Measurements from ENCODE around the gene STOML3. TPM values are rescaled to one million over a fixed set of nuclear protein-coding genes. Genes with fewer than 3 reads are reported as not detected.

STOML3 gene
- total and polyA plus RNA-seq, 2 of the 8 experiments (the other 6 are each of a cell fraction or from before 2014, with no cell fraction given) = 0.06 TPM; not detected in 1

DNA sequence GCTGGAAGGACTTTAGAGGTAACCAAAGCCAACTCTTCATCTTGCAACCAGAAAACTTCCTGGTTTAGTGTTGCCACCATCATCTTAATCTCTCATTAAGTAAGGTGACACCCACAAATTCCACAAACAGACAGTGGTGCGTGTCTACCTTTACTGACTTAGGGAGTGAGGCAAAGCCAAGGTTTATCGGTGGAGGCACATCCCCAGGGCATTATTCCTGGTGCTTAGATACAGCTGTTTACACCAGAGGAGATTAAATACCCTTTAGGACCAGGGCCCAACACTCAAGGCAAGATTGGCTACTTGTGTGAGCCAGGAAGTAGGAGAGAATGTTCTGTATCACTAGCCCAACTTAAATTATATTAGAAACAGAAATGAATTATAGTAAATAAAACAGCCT lies 9.5 kb downstream of the STOML3 start:
- Histone ChIP-seq H3K36me3 (ENCODE audit: control insufficient read depth in 2 of 4, insufficient read depth in 4 of 4, low read length in 3 of 4) (no peaks in the 10 kb centered on the region), H2AFZ (ENCODE audit: low read length) (peak overlapping the region; percentile 98)
- FAIRE-seq = no peak

More for the DNA sequence above, 9.5 kb downstream of the STOML3 start:
- H4K91ac ChIP-seq (replicated peaks; ENCODE audit: insufficient read length, low read length) = no peak overlapping the region
- peak overlapping the region; percentile 79 for H2BK5ac ChIP-seq (ENCODE audit: low read depth, low read length)
- no peak overlapping the region for H3K4ac ChIP-seq (replicated peaks; ENCODE audit: insufficient read length, low read depth, low read length)
- H2BK12ac ChIP-seq (ENCODE audit: low read depth, low read length) = peak overlapping the region; percentile 68; the same call in 1 of the 2 replicates
- no peaks in the 10 kb centered on the region for H3K79me2 ChIP-seq (ENCODE audit: control insufficient read depth in 1 of 2, insufficient read depth in 2 of 2, low read length in 2 of 2)
- H3K4me1 ChIP-seq (replicated peaks in 1 of 4; ENCODE audit: control insufficient read depth in 3 of 4, insufficient read depth in 4 of 4, low read length in 3 of 4) = peaks cover 0 to 9% (median 4%) of the 10 kb centered on the region in 4 experiments; a peak in 4 of 7 replicates
- peak overlapping the region; percentile 51; the same call in 1 of the 2 replicates for H3K18ac ChIP-seq (ENCODE audit: extremely low read depth, low read length)
- H2AK5ac ChIP-seq (ENCODE audit: low read depth, low read length) = no peak overlapping the region
- no peak overlapping the region for H4K8ac ChIP-seq (ENCODE audit: extremely low read depth, insufficient read depth, low read length)
- H3K27me3 ChIP-seq (replicated peaks in 1 of 4; ENCODE audit: control insufficient read depth in 3 of 4, extremely low read depth in 1 of 4, insufficient read depth in 3 of 4, low read length in 3 of 4) = no peaks in the 10 kb centered on the region
- H3K4me3 ChIP-seq (ENCODE audit: extremely low read depth in 1 of 4, insufficient read depth in 2 of 4, low read depth in 3 of 4, low read length in 4 of 4) = no peak overlapping the region
- H4K20me1 ChIP-seq (replicated peaks in 1 of 2; ENCODE audit: control insufficient read depth in 1 of 2, insufficient read depth in 2 of 2, low read length in 2 of 2) = no peaks in the 10 kb centered on the region
- peaks cover 0 to 4% of the 10 kb centered on the region in 2 experiments; a peak in 1 of 4 replicates for H3K9me3 ChIP-seq (ENCODE audit: insufficient read depth in 2 of 2, low read depth in 1 of 2, low read length in 1 of 2)
- peak overlapping the region; percentile 84; the same call in 1 of the 2 replicates for H2BK15ac ChIP-seq (ENCODE audit: low read length)
- no peak overlapping the region for H3K14ac ChIP-seq (ENCODE audit: insufficient read length)
- H3K23ac ChIP-seq (ENCODE audit: insufficient read length) = no peak overlapping the region
- 0 out of 2 replicates have a peak, but pooled peaks cover 3% of the 10 kb centered on the region for H3K23me2 ChIP-seq (ENCODE audit: low read depth, low read length)
- H3K4me2 ChIP-seq (ENCODE audit: insufficient read depth in 1 of 2, low read depth in 2 of 2, low read length in 2 of 2) = no peak overlapping the region
- POLR2A ChIA-PET (ENCODE audit: partially characterized antibody) = no interaction called here
- DNase-seq (ENCODE audit: low read depth in 1 of 2, low spot score in 2 of 2) = no peak
- no peak for TF ChIP-seq EZH2 (IDR thresholded peaks at IDR 0.05; ENCODE audit: low read depth, low read length, severe bottlenecking)
- no peak for TF ChIP-seq TBP (IDR thresholded peaks at IDR 0.05; ENCODE audit: low read depth, low read length)
- TF ChIP-seq MAFK (IDR thresholded peaks at IDR 0.05; ENCODE audit: low read depth, low read length) = no peak
- no peak for TF ChIP-seq POLR2A (IDR thresholded peaks at IDR 0.05; ENCODE audit: control extremely low read depth in 1 of 2, low read depth in 2 of 2, low read length in 2 of 2)
- TF ChIP-seq, protein P1, sequence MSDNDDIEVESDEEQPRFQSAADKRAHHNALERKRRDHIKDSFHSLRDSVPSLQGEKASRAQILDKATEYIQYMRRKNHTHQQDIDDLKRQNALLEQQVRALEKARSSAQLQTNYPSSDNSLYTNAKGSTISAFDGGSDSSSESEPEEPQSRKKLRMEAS (IDR thresholded peaks at IDR 0.05) = no peak
- no peak for TF ChIP-seq ASH2L (IDR thresholded peaks at IDR 0.05; ENCODE audit: low read length)
- no peak for TF ChIP-seq KDM4A (IDR thresholded peaks at IDR 0.05; ENCODE audit: low read depth, low read length, severe bottlenecking)
- no peak for TF ChIP-seq SP2 (IDR thresholded peaks at IDR 0.05; ENCODE audit: low read length)
- no peak for TF ChIP-seq ZNF274 (IDR thresholded peaks at IDR 0.05; ENCODE audit: borderline replicate concordance, extremely low read depth, low read length)
- TF ChIP-seq, protein P2, sequence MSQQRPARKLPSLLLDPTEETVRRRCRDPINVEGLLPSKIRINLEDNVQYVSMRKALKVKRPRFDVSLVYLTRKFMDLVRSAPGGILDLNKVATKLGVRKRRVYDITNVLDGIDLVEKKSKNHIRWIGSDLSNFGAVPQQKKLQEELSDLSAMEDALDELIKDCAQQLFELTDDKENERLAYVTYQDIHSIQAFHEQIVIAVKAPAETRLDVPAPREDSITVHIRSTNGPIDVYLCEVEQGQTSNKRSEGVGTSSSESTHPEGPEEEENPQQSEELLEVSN (IDR thresholded peaks at IDR 0.05) = no peak
- no peak for TF ChIP-seq RXRA (IDR thresholded peaks at IDR 0.05; ENCODE audit: insufficient read depth, low read depth, low read length)
- no peak overlapping the region for H3K56ac ChIP-seq (replicated peaks; ENCODE audit: insufficient read length, low read depth, low read length)
- WGBS, 2 experiments (ENCODE audit: extremely low coverage in 1 of 2, insufficient coverage in 1 of 2, insufficient read length in 1 of 2, insufficient replicate concordance in 2 of 2, low coverage in 1 of 2, low lambda C conversion rate in 2 of 2, missing lambda C conversion rate in 1 of 2) = 90% methylated on average over 2 of the region's 2 CpGs; no CpG with 5 or more reads in 1 of the 2 experiments
- no peak overlapping the region for H3K9ac ChIP-seq (replicated peaks in 1 of 4; ENCODE audit: extremely low read depth in 1 of 4, low read depth in 3 of 4, low read length in 3 of 4)
- no peak overlapping the region for H3K27ac ChIP-seq (ENCODE audit: low read depth, low read length)
- H2BK120ac ChIP-seq (replicated peaks; ENCODE audit: low read depth, low read length) = no peak overlapping the region
- H4K5ac ChIP-seq (ENCODE audit: insufficient read length, low read depth, low read length) = no peak overlapping the region
- CTCF ChIA-PET (ENCODE audit: partially characterized antibody) = interaction anchor here (1.1 kb wide), 1 partner anchor 638 kb away, joined by 3 read pairs; no protein-coding TSS in a partner anchor
- H2BK20ac ChIP-seq (ENCODE audit: low read length) = peak overlapping the region; percentile 76; the same call in 1 of the 2 replicates
- H3K79me1 ChIP-seq (ENCODE audit: low read depth, low read length) = no peaks in the 10 kb centered on the region
